Activated CD4-positive, alpha-beta T cell treated with anti-CD3 and anti-CD28 coated beads for 24 hours (primary cell): ENCODE measurements around the gene SPEM2.

ENCODE experiments used
- DNase-seq, 2 donors: peaks; one replicate each; pipeline ENCODE4 v3.0.0-alpha.2; 2020; ENCODE audit warnings: low read depth in 2 of 2

The SPEM2 gene

GRCh38 chr17:7425316-7425715 lies at the start of gene SPEM2:
Gene SPEM2, plus strand, starts transcription at chr17:7425616. Its CDS starts 73 bp downstream, at chr17:7425689.
- no peak for DNase-seq

GRCh38 chr17:7379134-7379533 lies 46.3 kb upstream of the SPEM2 start:
- no peak for DNase-seq

- no peak for DNase-seq
These were observed 45.1 kb upstream of the SPEM2 start for GRCh38 chr17:7380321-7380720.

GRCh38 chr17:7380855-7381683 lies 44.3 kb upstream of the SPEM2 start, which contains the start of gene TNK1:
Gene TNK1, plus strand, starts transcription at chr17:7381089. Its CDS starts 1,838 bp downstream, at chr17:7382927.
- DNase-seq, result no peak

GRCh38 chr17:7382901-7383300 lies 42.5 kb upstream of the SPEM2 start:
- DNase-seq, result no peak

GRCh38 chr17:7383371-7383741 lies 42.1 kb upstream of the SPEM2 start:
- no peak for DNase-seq

- DNase-seq, result peak; percentile 60 to 64
These were observed 41.5 kb upstream of the SPEM2 start for GRCh38 chr17:7383742-7384488.

GRCh38 chr17:7384489-7385081 lies 40.8 kb upstream of the SPEM2 start:
- DNase-seq, result no peak

- DNase-seq, result no peak
These were observed 36.6 kb upstream of the SPEM2 start for GRCh38 chr17:7388856-7389255.

GRCh38 chr17:7389924-7390910 lies 35.2 kb upstream of the SPEM2 start:
- no peak for DNase-seq

GRCh38 chr17:7391307-7391706 lies 34.1 kb upstream of the SPEM2 start:
- no peak for DNase-seq

- no peak for DNase-seq
These were observed 32.5 kb upstream of the SPEM2 start for GRCh38 chr17:7392696-7393612.

GRCh38 chr17:7393613-7394451 lies 31.6 kb upstream of the SPEM2 start:
- DNase-seq, result peak in 1 of 2 donors; percentile 45

- peak; percentile 74 to 81 for DNase-seq
These were observed 30.8 kb upstream of the SPEM2 start, which contains the start of gene PLSCR3 for GRCh38 chr17:7394452-7395191. Gene PLSCR3, minus strand, starts transcription at chr17:7394525. Its CDS starts 415 bp downstream, at chr17:7394110.

- DNase-seq, result no peak
These were observed 29.3 kb upstream of the SPEM2 start for GRCh38 chr17:7396147-7396546.

- DNase-seq, result no peak
These were observed 26.8 kb upstream of the SPEM2 start for GRCh38 chr17:7398612-7399011.

GRCh38 chr17:7403043-7403726 lies 22.2 kb upstream of the SPEM2 start:
- no peak for DNase-seq

- DNase-seq, result no peak
These were observed 21.8 kb upstream of the SPEM2 start for GRCh38 chr17:7403727-7403976.
